Measurements from ENCODE around the gene TNFRSF8.
"Not testable (repeated sequence)": the region's sequence is repeated elsewhere in the genome, so short reads cannot be mapped to it uniquely, and the experiment has no call there.

Gene TNFRSF8

GRCh38 chr1:12038356-12039163, 24.5 kb upstream of the TNFRSF8 start:
- no peak for DNase-seq (ENCODE audit: low read depth)

- DNase-seq (ENCODE audit: low read depth) = no peak
Observed at GRCh38 chr1:12039164-12039525, 24.0 kb upstream of the TNFRSF8 start.

- DNase-seq (ENCODE audit: low read depth) = not testable (repeated sequence)
Observed at GRCh38 chr1:12039824-12040456, 23.2 kb upstream of the TNFRSF8 start.

GRCh38 chr1:12040457-12041051, 22.5 kb upstream of the TNFRSF8 start:
- DNase-seq (ENCODE audit: low read depth) = peak; percentile 86

GRCh38 chr1:12044187-12044877, 18.8 kb upstream of the TNFRSF8 start:
- not testable (repeated sequence) for DNase-seq (ENCODE audit: low read depth)

GRCh38 chr1:12046749-12047119, 16.4 kb upstream of the TNFRSF8 start:
- no peak for DNase-seq (ENCODE audit: low read depth)

GRCh38 chr1:12047120-12047876, 15.8 kb upstream of the TNFRSF8 start:
- no peak for DNase-seq (ENCODE audit: low read depth)

- DNase-seq (ENCODE audit: low read depth) = no peak
Observed at GRCh38 chr1:12048372-12048771, 14.7 kb upstream of the TNFRSF8 start.

GRCh38 chr1:12049616-12050015, 13.5 kb upstream of the TNFRSF8 start:
- no peak for DNase-seq (ENCODE audit: low read depth)

- DNase-seq (ENCODE audit: low read depth) = no peak
Observed at GRCh38 chr1:12051361-12051760, 11.7 kb upstream of the TNFRSF8 start.

GRCh38 chr1:12052008-12052573, 11.0 kb upstream of the TNFRSF8 start:
- peak; percentile 51 for DNase-seq (ENCODE audit: low read depth)

- DNase-seq (ENCODE audit: low read depth) = no peak
Observed at GRCh38 chr1:12052997-12053686, 10.0 kb upstream of the TNFRSF8 start.

- no peak for DNase-seq (ENCODE audit: low read depth)
Observed at GRCh38 chr1:12053752-12054548, 9.2 kb upstream of the TNFRSF8 start.

GRCh38 chr1:12055259-12055658, 7.8 kb upstream of the TNFRSF8 start:
- DNase-seq (ENCODE audit: low read depth) = no peak

GRCh38 chr1:12056331-12056841, 6.7 kb upstream of the TNFRSF8 start:
- no peak for DNase-seq (ENCODE audit: low read depth)

- DNase-seq (ENCODE audit: low read depth) = no peak
Observed at GRCh38 chr1:12057382-12057781, 5.7 kb upstream of the TNFRSF8 start.

- no peak for DNase-seq (ENCODE audit: low read depth)
Observed at GRCh38 chr1:12057940-12058687, 5.0 kb upstream of the TNFRSF8 start.

- DNase-seq (ENCODE audit: low read depth) = no peak
Observed at GRCh38 chr1:12059226-12059625, 3.9 kb upstream of the TNFRSF8 start.

Measured in GM04503 (cell line).